Mammary epithelial cell (primary cell): ENCODE measurements around the gene SEMA3D.

Experiments
- EZH2 ChIP-seq: IDR thresholded peaks from 2 replicates; pipeline ENCODE4 v1.6.1; 2012; ENCODE audit warnings: low read length, inconsistent platforms, borderline replicate concordance
- TF ChIP-seq, protein P1 (sequence below), 2 donors: IDR thresholded peaks in 1 of 2; conservative IDR thresholded peaks in 1 of 2; 2 replicates each; pipeline ENCODE4 v1.5.1; 2011 to 2012; ENCODE audit warnings: inconsistent platforms in 2 of 2, low read length in 2 of 2, mild to moderate bottlenecking in 2 of 2, control low read depth in 1 of 2, low read depth in 1 of 2; ENCODE audit not compliant: insufficient read depth in 1 of 2; ENCODE audit errors: extremely low read depth in 1 of 2

DNA sequence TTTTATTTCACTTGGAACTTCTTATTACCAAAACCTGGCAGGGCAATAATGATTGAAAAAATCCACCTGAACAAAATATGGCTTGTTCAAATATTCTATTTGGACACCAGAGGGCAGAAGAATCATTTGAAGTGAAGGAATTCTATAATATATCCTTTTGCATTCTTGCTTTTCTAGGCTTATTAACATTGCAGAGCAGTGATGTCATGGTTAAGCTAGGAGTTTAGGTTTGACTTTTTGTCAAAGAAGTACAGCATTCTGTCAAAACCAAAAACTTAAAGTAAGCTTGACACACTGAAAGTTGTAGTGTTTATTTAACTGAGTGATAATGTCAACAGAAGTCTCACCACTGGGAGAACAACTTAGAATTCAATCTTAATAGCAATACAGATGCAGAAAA is 156.0 kb downstream of the SEMA3D start:
- TF ChIP-seq, protein P1, sequence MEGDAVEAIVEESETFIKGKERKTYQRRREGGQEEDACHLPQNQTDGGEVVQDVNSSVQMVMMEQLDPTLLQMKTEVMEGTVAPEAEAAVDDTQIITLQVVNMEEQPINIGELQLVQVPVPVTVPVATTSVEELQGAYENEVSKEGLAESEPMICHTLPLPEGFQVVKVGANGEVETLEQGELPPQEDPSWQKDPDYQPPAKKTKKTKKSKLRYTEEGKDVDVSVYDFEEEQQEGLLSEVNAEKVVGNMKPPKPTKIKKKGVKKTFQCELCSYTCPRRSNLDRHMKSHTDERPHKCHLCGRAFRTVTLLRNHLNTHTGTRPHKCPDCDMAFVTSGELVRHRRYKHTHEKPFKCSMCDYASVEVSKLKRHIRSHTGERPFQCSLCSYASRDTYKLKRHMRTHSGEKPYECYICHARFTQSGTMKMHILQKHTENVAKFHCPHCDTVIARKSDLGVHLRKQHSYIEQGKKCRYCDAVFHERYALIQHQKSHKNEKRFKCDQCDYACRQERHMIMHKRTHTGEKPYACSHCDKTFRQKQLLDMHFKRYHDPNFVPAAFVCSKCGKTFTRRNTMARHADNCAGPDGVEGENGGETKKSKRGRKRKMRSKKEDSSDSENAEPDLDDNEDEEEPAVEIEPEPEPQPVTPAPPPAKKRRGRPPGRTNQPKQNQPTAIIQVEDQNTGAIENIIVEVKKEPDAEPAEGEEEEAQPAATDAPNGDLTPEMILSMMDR (conservative IDR thresholded peaks at IDR 0.05 in 1 of 2, IDR thresholded peaks at IDR 0.05 in 1 of 2; ENCODE audit: extremely low read depth in 1 of 2, insufficient read depth in 1 of 2, low read depth in 1 of 2, low read length in 2 of 2): peak; percentile 37 to 49
- no peak for TF ChIP-seq EZH2
